Trophoblast cell (in vitro differentiated cells and primary cell): ENCODE measurements around the gene MRGPRD.

Source experiments
- DNase-seq, 2 donors: peaks; one replicate each; pipeline ENCODE4 v3.0.0-alpha.2; 2016
- H2AFZ ChIP-seq: 2 replicates; pipeline ENCODE4 v1.6.1; 2013; ENCODE audit warnings: low read length, moderate library complexity, mild to moderate bottlenecking; ENCODE audit not compliant: insufficient read depth, poor library complexity
- H2AK5ac ChIP-seq: 2 replicates; pipeline ENCODE4 v1.6.1; 2013; ENCODE audit warnings: mild to moderate bottlenecking, low read length
- H2BK120ac ChIP-seq: 2 replicates; pipeline ENCODE4 v1.6.1; 2013; ENCODE audit warnings: low read length, mild to moderate bottlenecking, moderate library complexity; ENCODE audit not compliant: insufficient read depth, poor library complexity
- H2BK12ac ChIP-seq: 2 replicates; pipeline ENCODE4 v1.6.1; 2013; ENCODE audit warnings: mild to moderate bottlenecking, low read length, moderate library complexity
- H2BK5ac ChIP-seq: 2 replicates; pipeline ENCODE4 v1.6.1; 2013; ENCODE audit warnings: low read length, low read depth, moderate library complexity, mild to moderate bottlenecking; ENCODE audit not compliant: poor library complexity
- H3K14ac ChIP-seq: 2 replicates; pipeline ENCODE4 v1.6.1; 2013; ENCODE audit warnings: mild to moderate bottlenecking, low read length
- H3K18ac ChIP-seq: 2 replicates; pipeline ENCODE4 v1.6.1; 2013; ENCODE audit warnings: mild to moderate bottlenecking, low read length
- H3K23ac ChIP-seq: 2 replicates; pipeline ENCODE4 v1.6.1; 2013; ENCODE audit warnings: low read length
- H3K27ac ChIP-seq: 2 replicates; pipeline ENCODE4 v1.5.1; 2013; ENCODE audit warnings: low read depth, mild to moderate bottlenecking, inconsistent platforms, low read length, moderate library complexity
- H3K27me3 ChIP-seq: 2 replicates; pipeline ENCODE4 v1.6.1; 2013; ENCODE audit warnings: inconsistent platforms, mild to moderate bottlenecking, low read length, moderate library complexity; ENCODE audit not compliant: insufficient read depth
- H3K36me3 ChIP-seq, 2 experiments: 1 replicate in 1 of 2; 2 replicates in 1 of 2; pipeline ENCODE4 v1.6.1; 2013; ENCODE audit warnings: low read length in 2 of 2, mild to moderate bottlenecking in 2 of 2, moderate library complexity in 1 of 2; ENCODE audit not compliant: insufficient read depth in 2 of 2, control insufficient read depth in 1 of 2
- H3K4ac ChIP-seq: 2 replicates; pipeline ENCODE4 v1.6.1; 2013; ENCODE audit warnings: low read depth, mild to moderate bottlenecking, low read length, moderate library complexity
- H3K4me1 ChIP-seq, 2 experiments: 1 replicate in 1 of 2; 2 replicates in 1 of 2; pipeline ENCODE4 v1.6.1; 2013; ENCODE audit warnings: low read length in 2 of 2, mild to moderate bottlenecking in 2 of 2, moderate library complexity in 1 of 2; ENCODE audit not compliant: insufficient read depth in 2 of 2, control insufficient read depth in 1 of 2
- H3K4me2 ChIP-seq: 2 replicates; pipeline ENCODE4 v1.6.1; 2013; ENCODE audit warnings: inconsistent platforms, mild to moderate bottlenecking, low read length, moderate library complexity
- H3K4me3 ChIP-seq: 2 replicates; pipeline ENCODE4 v1.5.1; 2013; ENCODE audit warnings: mild to moderate bottlenecking, low read depth, low read length, inconsistent platforms
- H3K79me1 ChIP-seq: one replicate; pipeline ENCODE4 v1.6.1; 2013; ENCODE audit warnings: low read length
- H3K79me2 ChIP-seq: 2 replicates; pipeline ENCODE4 v1.6.1; 2013; ENCODE audit warnings: low read length, mild to moderate bottlenecking; ENCODE audit not compliant: control insufficient read depth, insufficient read depth, poor library complexity
- H3K9ac ChIP-seq: 2 replicates; pipeline ENCODE4 v1.6.1; 2013; ENCODE audit warnings: mild to moderate bottlenecking, low read length
- H3K9me3 ChIP-seq: 2 replicates; pipeline ENCODE4 v1.6.1; 2013; ENCODE audit warnings: low read depth, mild to moderate bottlenecking, control low read depth, inconsistent platforms, low read length; ENCODE audit not compliant: insufficient read depth
- H4K12ac ChIP-seq: 2 replicates; pipeline ENCODE4 v1.6.1; 2013; ENCODE audit warnings: low read depth, mild to moderate bottlenecking, low read length, moderate library complexity
- H4K8ac ChIP-seq: 2 replicates; pipeline ENCODE4 v1.6.1; 2013; ENCODE audit warnings: low read depth, mild to moderate bottlenecking, low read length, moderate library complexity
- H4K91ac ChIP-seq: one replicate; pipeline ENCODE4 v1.6.1; 2013; ENCODE audit warnings: low read depth, mild to moderate bottlenecking, low read length, moderate library complexity
- WGBS: extraction: QIAGEN DNeasy Blood & Tissue Kit; methylation state at CpG from one replicate; pipeline ENCODE4 v1.1.7; 2013; ENCODE audit warnings: missing lambda C conversion rate; ENCODE audit not compliant: insufficient read length, insufficient coverage; ENCODE audit errors: extremely low coverage; 5-methylcytosine and 5-hydroxymethylcytosine counted together

Gene MRGPRD

GRCh38 chr11:68935066-68935465 lies 45.7 kb downstream of the MRGPRD start:
- DNase-seq: no peak
- H3K4me2 ChIP-seq: no peak overlapping the region
- H3K79me1 ChIP-seq: no peaks in the 10 kb centered on the region
- H4K91ac ChIP-seq: no peak overlapping the region
- H3K27ac ChIP-seq: no peak overlapping the region
- no peak overlapping the region for H3K18ac ChIP-seq
- no peak overlapping the region for H3K14ac ChIP-seq
- H3K79me2 ChIP-seq: no peaks in the 10 kb centered on the region
- H3K4ac ChIP-seq: no peak overlapping the region
- peaks cover 4% of the 10 kb centered on the region for H3K9me3 ChIP-seq
- H3K4me1 ChIP-seq: no peaks in the 10 kb centered on the region
- no CpG with 5 or more reads among the region's 15 CpGs for WGBS
- H3K36me3 ChIP-seq: peaks cover 65 to 80% of the 10 kb centered on the region in 2 experiments
- H4K8ac ChIP-seq: no peak overlapping the region
- H3K27me3 ChIP-seq: no peaks in the 10 kb centered on the region
- no peak overlapping the region for H2BK120ac ChIP-seq
- no peak overlapping the region for H3K4me3 ChIP-seq
- H2AFZ ChIP-seq: no peak overlapping the region
- no peak overlapping the region for H2AK5ac ChIP-seq
- H3K9ac ChIP-seq: no peak overlapping the region
- H2BK5ac ChIP-seq: no peak overlapping the region
- H2BK12ac ChIP-seq: no peak overlapping the region
- H3K23ac ChIP-seq: no peak overlapping the region
- H4K12ac ChIP-seq: no peak overlapping the region

GRCh38 chr11:68934666-68935065 lies 46.1 kb downstream of the MRGPRD start:
- Histone ChIP-seq H3K27me3 (no peaks in the 10 kb centered on the region), H3K23ac (no peak overlapping the region), H2AK5ac (no peak overlapping the region), H3K14ac (no peak overlapping the region), H3K4me1 (no peaks in the 10 kb centered on the region), H3K4ac (no peak overlapping the region), H4K12ac (no peak overlapping the region), H2AFZ (no peak overlapping the region), H3K36me3 (peaks cover 68 to 79% of the 10 kb centered on the region in 2 experiments), H2BK120ac (no peak overlapping the region), H3K9me3 (peaks cover 4% of the 10 kb centered on the region), H3K18ac (no peak overlapping the region), H2BK5ac (no peak overlapping the region), H3K27ac (no peak overlapping the region), H2BK12ac (no peak overlapping the region), H4K8ac (no peak overlapping the region), H3K79me1 (no peaks in the 10 kb centered on the region), H3K9ac (no peak overlapping the region), H3K4me2 (no peak overlapping the region), H3K79me2 (no peaks in the 10 kb centered on the region), H4K91ac (no peak overlapping the region), H3K4me3 (no peak overlapping the region)
- DNase-seq: no peak
- WGBS: no CpG with 5 or more reads among the region's 13 CpGs

- H2BK120ac ChIP-seq: no peak overlapping the region
- no peak overlapping the region for H4K12ac ChIP-seq
- no peak overlapping the region for H3K14ac ChIP-seq
- H3K79me2 ChIP-seq: no peaks in the 10 kb centered on the region
- no peak overlapping the region for H3K4me2 ChIP-seq
- H4K8ac ChIP-seq: no peak overlapping the region
- H2BK12ac ChIP-seq: no peak overlapping the region
- H2AFZ ChIP-seq: no peak overlapping the region
- H3K27ac ChIP-seq: no peak overlapping the region
- no peaks in the 10 kb centered on the region for H3K27me3 ChIP-seq
- H3K9ac ChIP-seq: no peak overlapping the region
- H2BK5ac ChIP-seq: no peak overlapping the region
- no peak for DNase-seq
- H3K9me3 ChIP-seq: peaks cover 4% of the 10 kb centered on the region
- H3K4ac ChIP-seq: no peak overlapping the region
- no peak overlapping the region for H3K4me3 ChIP-seq
- H3K79me1 ChIP-seq: no peaks in the 10 kb centered on the region
- no peak overlapping the region for H3K18ac ChIP-seq
- H4K91ac ChIP-seq: no peak overlapping the region
- peaks cover 68 to 79% of the 10 kb centered on the region in 2 experiments for H3K36me3 ChIP-seq
- no peaks in the 10 kb centered on the region for H3K4me1 ChIP-seq
- H3K23ac ChIP-seq: no peak overlapping the region
- WGBS: no CpG with 5 or more reads among the region's 12 CpGs
- no peak overlapping the region for H2AK5ac ChIP-seq
These were observed 46.5 kb downstream of the MRGPRD start for GRCh38 chr11:68934321-68934645.

GRCh38 chr11:68933605-68934320 lies 47.0 kb downstream of the MRGPRD start:
- Histone ChIP-seq H3K4ac (no peak overlapping the region), H4K91ac (no peak overlapping the region), H3K79me2 (no peaks in the 10 kb centered on the region), H3K27me3 (no peaks in the 10 kb centered on the region), H3K4me1 (no peaks in the 10 kb centered on the region), H4K12ac (no peak overlapping the region), H2BK12ac (no peak overlapping the region), H3K23ac (no peak overlapping the region), H3K4me3 (no peak overlapping the region), H3K4me2 (no peak overlapping the region), H3K14ac (no peak overlapping the region), H3K36me3 (peaks cover 67 to 78% of the 10 kb centered on the region in 2 experiments), H3K27ac (no peak overlapping the region), H2AK5ac (no peak overlapping the region), H3K9ac (no peak overlapping the region), H2AFZ (no peak overlapping the region), H2BK5ac (no peak overlapping the region), H3K18ac (no peak overlapping the region), H3K9me3 (peaks cover 2% of the 10 kb centered on the region), H3K79me1 (no peaks in the 10 kb centered on the region), H2BK120ac (no peak overlapping the region), H4K8ac (no peak overlapping the region)
- no CpG with 5 or more reads among the region's 17 CpGs for WGBS
- no peak for DNase-seq
